CD4-positive, alpha-beta T cell (primary cell): ENCODE measurements around the gene USP25. TPM values are rescaled to one million over a fixed set of nuclear protein-coding genes. Genes with fewer than 3 reads are reported as not detected.

Source experiments
- ATAC-seq: fragments of 200-7000 bp; cut with Tn5 transposase; one replicate; pipeline ENCODE4 v1.10.0; 2022; ENCODE audit warnings: mild to moderate bottlenecking; ENCODE audit not compliant: poor library complexity
- CTCF ChIA-PET: fragments of 350-600 bp; sonication (Branson Sonifier 250); formaldehyde crosslinking; loops from one replicate; lab custom pipeline; 2021; ENCODE audit warnings: antibody characterized with exemption, inconsistent platforms; lab: Charles Lee
- POLR2A ChIA-PET: fragments of 350-600 bp; sonication (Branson Sonifier 250); formaldehyde crosslinking; loops from one replicate; lab custom pipeline; 2021; ENCODE audit warnings: antibody characterized with exemption, inconsistent platforms; lab: Charles Lee
- DNase-seq, 14 experiments: peaks; one replicate each; pipeline ENCODE4 v3.0.0-alpha.2; 2013 to 2020; ENCODE audit warnings: mixed read lengths in 2 of 14
- H3K27ac ChIP-seq, 2 donors: one replicate each; pipeline versions ENCODE4 v1.5.1 to v1.7.0; 2013; ENCODE audit warnings: low read length in 2 of 2, low read depth in 1 of 2, mild to moderate bottlenecking in 1 of 2
- H3K27me3 ChIP-seq, 2 experiments: 1 replicate in 1 of 2; 2 replicates in 1 of 2; pipeline versions ENCODE4 v1.6.1 to v1.7.0; 2013; ENCODE audit warnings: low read length in 2 of 2, control low read depth in 1 of 2, mild to moderate bottlenecking in 1 of 2, moderate library complexity in 1 of 2; ENCODE audit not compliant: insufficient read depth in 2 of 2, control insufficient read depth in 1 of 2
- H3K36me3 ChIP-seq: one replicate; pipeline ENCODE4 v1.6.1; 2013; ENCODE audit warnings: low read length, control low read depth; ENCODE audit not compliant: insufficient read depth
- H3K4me1 ChIP-seq: one replicate; pipeline ENCODE4 v1.6.1; 2013; ENCODE audit warnings: low read length, control low read depth; ENCODE audit not compliant: insufficient read depth
- H3K4me3 ChIP-seq: one replicate; pipeline ENCODE4 v1.5.1; 2013; ENCODE audit warnings: mild to moderate bottlenecking, low read length, moderate library complexity
- H3K9me3 ChIP-seq, 2 experiments: 1 replicate in 1 of 2; 2 replicates in 1 of 2; pipeline versions ENCODE4 v1.6.1 to v1.7.0; 2013; ENCODE audit warnings: low read length in 2 of 2, mild to moderate bottlenecking in 2 of 2, control low read depth in 1 of 2, moderate library complexity in 1 of 2; ENCODE audit not compliant: control insufficient read depth in 1 of 2, insufficient read depth in 1 of 2
- H3K27ac Mint-ChIP-seq: one replicate; pipeline ENCODE4 v1.8.0; 2020; ENCODE audit warnings: mixed read lengths
- H3K27me3 Mint-ChIP-seq: one replicate; pipeline ENCODE4 v1.8.0; 2021; ENCODE audit warnings: mixed read lengths
- H3K36me3 Mint-ChIP-seq: one replicate; pipeline ENCODE4 v1.8.0; 2021; ENCODE audit warnings: low read depth, mixed read lengths
- H3K4me1 Mint-ChIP-seq: one replicate; pipeline ENCODE4 v1.8.0; 2021; ENCODE audit warnings: low read depth, mixed read lengths
- H3K4me3 Mint-ChIP-seq: one replicate; pipeline ENCODE4 v1.8.0; 2020; ENCODE audit warnings: mild to moderate bottlenecking, mixed read lengths
- H3K9me3 Mint-ChIP-seq: one replicate; pipeline ENCODE4 v1.8.0; 2020; ENCODE audit warnings: mixed read lengths
- intact Hi-C, 2 experiments: fragments of 100-400 bp; cut with DNase I in 1 of 2; cut with micrococcal nuclease in 1 of 2; formaldehyde crosslinking; loops; one replicate each; pipeline versions ENCODE4 v1.15.1 to v1.9.0; 2023 to 2025; cut with DNase I, micrococcal nuclease
- total RNA-seq, 174 experiments: library from RNA in 2 of 174; stranded (reverse) in 2 of 174; gene quantifications; one replicate each; pipeline ENCODE4 v1.2.3 and lab custom pipeline; 2021 to 2026
- TF ChIP-seq, protein P1 (sequence below): fragments of 200-600 bp; IDR thresholded peaks from one replicate; pipeline ENCODE4 v1.8.0; 2022; ENCODE audit warnings: antibody characterized with exemption, mild to moderate bottlenecking

The USP25 gene
- total RNA-seq, 2 experiments from 2014 or later, result 45.0 to 49.2 TPM

DNA sequence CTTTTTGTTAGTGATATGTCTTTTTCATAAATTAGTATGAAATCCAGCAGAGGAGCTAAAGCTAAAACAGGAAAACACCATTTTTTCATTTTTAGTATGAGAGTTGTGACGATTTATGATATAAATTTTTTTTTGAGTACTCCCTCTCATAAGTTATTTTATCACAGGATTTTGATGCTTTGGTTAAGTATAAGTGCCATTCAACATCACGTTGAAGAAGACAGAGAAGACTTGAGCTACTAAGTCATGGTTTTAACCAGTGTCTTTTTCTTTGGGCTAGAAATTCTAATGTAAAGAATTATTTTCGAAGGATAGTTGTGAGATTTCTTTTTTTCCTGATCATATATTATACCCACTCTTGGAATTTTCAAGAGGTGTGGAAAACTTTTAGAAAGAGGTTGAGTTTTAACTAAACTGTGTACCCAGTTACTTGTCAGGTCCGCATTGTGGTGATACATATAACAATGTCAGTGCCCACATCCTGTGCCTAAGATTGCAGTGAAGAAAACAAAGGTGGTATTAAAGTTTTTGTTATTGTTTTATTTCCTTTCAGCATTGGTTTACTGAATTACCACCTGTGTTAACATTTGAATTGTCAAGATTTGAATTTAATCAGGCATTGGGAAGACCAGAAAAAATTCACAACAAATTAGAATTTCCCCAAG, 93.8 kb downstream of the USP25 start:
- H3K4me3 Mint-ChIP-seq, result peak overlapping the region; percentile 73
- H3K36me3 Mint-ChIP-seq, result peaks cover 56% of the 10 kb centered on the region
- ATAC-seq (peak; percentile 88), DNase-seq (peak in 5 of 14 experiments; percentile 6 to 77 (median 47))
- Histone ChIP-seq H3K27me3 (no peaks in the 10 kb centered on the region), H3K4me3 (no peak overlapping the region), H3K36me3 (peaks cover 10% of the 10 kb centered on the region), H3K4me1 (peaks cover 7% of the 10 kb centered on the region), H3K27ac (peak overlapping the region; percentile 16 to 59), H3K9me3 (no peaks in the 10 kb centered on the region)
- TF ChIP-seq, protein P1, sequence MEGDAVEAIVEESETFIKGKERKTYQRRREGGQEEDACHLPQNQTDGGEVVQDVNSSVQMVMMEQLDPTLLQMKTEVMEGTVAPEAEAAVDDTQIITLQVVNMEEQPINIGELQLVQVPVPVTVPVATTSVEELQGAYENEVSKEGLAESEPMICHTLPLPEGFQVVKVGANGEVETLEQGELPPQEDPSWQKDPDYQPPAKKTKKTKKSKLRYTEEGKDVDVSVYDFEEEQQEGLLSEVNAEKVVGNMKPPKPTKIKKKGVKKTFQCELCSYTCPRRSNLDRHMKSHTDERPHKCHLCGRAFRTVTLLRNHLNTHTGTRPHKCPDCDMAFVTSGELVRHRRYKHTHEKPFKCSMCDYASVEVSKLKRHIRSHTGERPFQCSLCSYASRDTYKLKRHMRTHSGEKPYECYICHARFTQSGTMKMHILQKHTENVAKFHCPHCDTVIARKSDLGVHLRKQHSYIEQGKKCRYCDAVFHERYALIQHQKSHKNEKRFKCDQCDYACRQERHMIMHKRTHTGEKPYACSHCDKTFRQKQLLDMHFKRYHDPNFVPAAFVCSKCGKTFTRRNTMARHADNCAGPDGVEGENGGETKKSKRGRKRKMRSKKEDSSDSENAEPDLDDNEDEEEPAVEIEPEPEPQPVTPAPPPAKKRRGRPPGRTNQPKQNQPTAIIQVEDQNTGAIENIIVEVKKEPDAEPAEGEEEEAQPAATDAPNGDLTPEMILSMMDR, result no peak
- H3K9me3 Mint-ChIP-seq, result no peaks in the 10 kb centered on the region
- H3K27ac Mint-ChIP-seq, result peak overlapping the region; percentile 79
- intact Hi-C loops, result loop anchor here (2.0 to 10.0 kb wide), 3 partner anchors 93 to 159 kb away; no protein-coding TSS in a partner anchor
- no peaks in the 10 kb centered on the region for H3K27me3 Mint-ChIP-seq
- peaks cover 58% of the 10 kb centered on the region for H3K4me1 Mint-ChIP-seq
- POLR2A ChIA-PET, result interaction anchor here (0.6 to 1.4 kb wide), 6 partner anchors 20 to 759 kb away, joined by 3 to 7 read pairs (median 4); partner anchors contain the start of gene NRIP1
- CTCF ChIA-PET, result no interaction called here

DNA sequence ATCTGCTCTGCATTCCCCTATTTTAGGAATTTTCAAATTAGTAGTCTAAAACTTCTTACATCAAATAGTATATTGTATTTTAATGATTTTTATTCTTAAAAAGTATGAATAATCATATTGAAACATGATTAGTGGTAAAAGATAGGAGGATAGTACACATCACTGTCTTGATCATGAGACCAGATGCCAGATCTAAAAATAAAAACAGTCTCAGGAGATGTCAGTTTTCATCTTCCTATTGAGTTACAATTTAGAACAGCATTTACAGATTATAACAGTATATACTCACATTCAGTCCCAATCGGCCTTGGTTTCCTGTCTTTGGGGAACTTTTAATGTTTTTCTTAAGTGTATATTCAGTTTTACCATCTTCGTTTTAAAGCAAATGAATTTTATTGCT, 95.9 kb downstream of the USP25 start:
- no peak overlapping the region for H3K4me3 ChIP-seq
- ATAC-seq (no peak), DNase-seq (no peak)
- Mint-ChIP-seq H3K36me3 (peaks cover 59% of the 10 kb centered on the region), H3K27me3 (no peaks in the 10 kb centered on the region), H3K27ac (peak overlapping the region; percentile 68), H3K4me3 (peak overlapping the region; percentile 23), H3K4me1 (peaks cover 43% of the 10 kb centered on the region), H3K9me3 (no peaks in the 10 kb centered on the region)
- intact Hi-C loops, result loop anchor here in 1 of 2 experiments (10.0 kb wide), 1 partner anchor 161 kb away; no protein-coding TSS in a partner anchor
- TF ChIP-seq, protein P1, result no peak
- POLR2A ChIA-PET, result no interaction called here
- CTCF ChIA-PET, result no interaction called here
- H3K27ac ChIP-seq, result no peak overlapping the region
- H3K36me3 ChIP-seq, result peaks cover 19% of the 10 kb centered on the region
- no peaks in the 10 kb centered on the region for H3K27me3 ChIP-seq
- H3K4me1 ChIP-seq, result peaks cover 7% of the 10 kb centered on the region
- H3K9me3 ChIP-seq, result no peaks in the 10 kb centered on the region

DNA sequence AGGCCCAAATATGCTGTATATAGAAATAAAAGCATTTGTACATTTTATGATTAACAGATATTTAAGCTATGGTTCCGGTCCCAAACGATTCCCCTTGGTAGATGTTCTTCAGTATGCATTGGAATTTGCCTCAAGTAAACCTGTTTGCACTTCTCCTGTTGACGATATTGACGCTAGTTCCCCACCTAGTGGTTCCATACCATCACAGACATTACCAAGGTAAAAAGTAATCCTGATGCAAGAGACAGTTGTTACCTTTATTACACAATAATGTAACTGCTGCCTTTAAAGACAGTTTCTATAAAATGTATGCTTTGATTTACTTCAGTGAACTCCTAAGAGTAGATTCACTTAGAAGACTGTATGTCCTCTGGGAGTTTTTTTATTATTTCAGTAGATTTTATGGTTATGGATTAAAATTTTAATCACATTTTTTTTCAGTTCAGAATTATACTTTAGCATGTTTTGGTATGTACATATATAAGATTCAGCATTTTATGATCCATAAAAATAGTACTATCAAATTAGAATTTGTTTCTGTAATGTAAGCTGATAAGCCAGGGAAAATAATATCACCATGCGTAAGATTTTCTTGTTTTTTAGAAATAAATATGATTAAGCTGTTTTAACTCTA, 96.5 kb downstream of the USP25 start:
- Mint-ChIP-seq H3K9me3 (no peaks in the 10 kb centered on the region), H3K4me1 (peaks cover 42% of the 10 kb centered on the region), H3K27me3 (no peaks in the 10 kb centered on the region), H3K27ac (peak overlapping the region; percentile 33), H3K36me3 (peaks cover 64% of the 10 kb centered on the region), H3K4me3 (peak overlapping the region; percentile 12)
- intact Hi-C loops, result loop anchor here in 1 of 2 experiments (10.0 kb wide), 1 partner anchor 161 kb away; no protein-coding TSS in a partner anchor
- POLR2A ChIA-PET, result no interaction called here
- H3K27ac ChIP-seq, result no peak overlapping the region
- TF ChIP-seq, protein P1, result peak; percentile 82
- H3K9me3 ChIP-seq, result no peaks in the 10 kb centered on the region
- peaks cover 25% of the 10 kb centered on the region for H3K36me3 ChIP-seq
- H3K4me3 ChIP-seq, result no peak overlapping the region
- peak in 6 of 14 experiments; percentile 9 to 74 (median 58) for DNase-seq
- ATAC-seq, result peak; percentile 65
- peaks cover 7% of the 10 kb centered on the region for H3K4me1 ChIP-seq
- CTCF ChIA-PET, result interaction anchor here (1.1 kb wide), 1 partner anchor 96 kb away, joined by 4 read pairs; no protein-coding TSS in a partner anchor
- no peaks in the 10 kb centered on the region for H3K27me3 ChIP-seq
